HCT116 (cell line): ENCODE data around the gene AURKAIP1.

Source experiments
- ATF3 ChIP-seq: IDR thresholded peaks from 2 replicates; pipeline ENCODE4 v1.6.1; 2012
- CBX3 ChIP-seq: IDR thresholded peaks from 2 replicates; pipeline ENCODE4 v1.6.1; 2012; ENCODE audit warnings: low read depth
- CEBPB ChIP-seq: IDR thresholded peaks from 2 replicates; pipeline ENCODE4 v1.6.1; 2012; ENCODE audit warnings: low read depth
- CTCF ChIP-seq, 3 experiments: fragments of 200-600 bp in 1 of 3; sonication (generic) in 1 of 3; IDR thresholded peaks in 2 of 3; conservative IDR thresholded peaks in 1 of 3; 2 replicates each; pipeline ENCODE4 v1.5.1; 2012 to 2017; ENCODE audit warnings: low read depth in 2 of 3, low read length in 2 of 3, antibody characterized with exemption in 1 of 3, borderline replicate concordance in 1 of 3, control low read depth in 1 of 3, mild to moderate bottlenecking in 1 of 3, mixed read lengths in 1 of 3, mixed run types in 1 of 3, moderate library complexity in 1 of 3; ENCODE audit not compliant: insufficient read depth in 1 of 3
- EZH2 ChIP-seq: fragments of 200-600 bp; sonication (generic); IDR thresholded peaks from 2 replicates; pipeline ENCODE4 v1.6.1; 2017; ENCODE audit warnings: antibody characterized with exemption, mixed run types
- EZH2phosphoT487 ChIP-seq: fragments of 200-600 bp; IDR thresholded peaks from 2 replicates; pipeline ENCODE4 v1.6.1; 2018; ENCODE audit warnings: antibody characterized with exemption, borderline replicate concordance
- MAX ChIP-seq: IDR thresholded peaks from 2 replicates; pipeline ENCODE4 v1.6.1; 2012
- POLR2A ChIP-seq: IDR thresholded peaks from 2 replicates; pipeline ENCODE4 v1.7.0; 2011; ENCODE audit warnings: borderline replicate concordance; ENCODE audit not compliant: insufficient read depth, insufficient read length; ENCODE audit errors: extremely low read depth
- POLR2AphosphoS5 ChIP-seq: IDR thresholded peaks from 2 replicates; pipeline ENCODE4 v1.6.1; 2011; ENCODE audit warnings: mild to moderate bottlenecking, low read depth, low read length, moderate library complexity
- RAD21 ChIP-seq: IDR thresholded peaks from 2 replicates; pipeline ENCODE4 v1.6.1; 2012; ENCODE audit warnings: low read depth, mild to moderate bottlenecking
- REST ChIP-seq: IDR thresholded peaks from 2 replicates; pipeline ENCODE4 v1.6.1; 2012; ENCODE audit warnings: low read depth
- SRF ChIP-seq: IDR thresholded peaks from 2 replicates; pipeline ENCODE4 v1.6.1; 2012; ENCODE audit warnings: low read depth
- YY1 ChIP-seq: IDR thresholded peaks from 2 replicates; pipeline ENCODE4 v1.6.1; 2011; ENCODE audit warnings: low read length, low read depth, moderate library complexity, mild to moderate bottlenecking; ENCODE audit not compliant: insufficient replicate concordance; ENCODE audit errors: extremely low read depth

GRCh38 chr1:1418464-1419362 is 43.7 kb upstream of the AURKAIP1 start:
- TF ChIP-seq YY1 (no peak), REST (no peak), EZH2 (no peak), CEBPB (no peak), POLR2AphosphoS5 (no peak), CTCF (IDR thresholded peaks at IDR 0.05 in 2 of 3, conservative IDR thresholded peaks at IDR 0.05 in 1 of 3; ENCODE audit: borderline replicate concordance in 1 of 3, insufficient read depth in 1 of 3, low read depth in 2 of 3, low read length in 2 of 3) (no peak), POLR2A (no peak), SRF (no peak), MAX (no peak), EZH2phosphoT487 (no peak), RAD21 (no peak), ATF3 (no peak), CBX3 (no peak)
